BLaER1 (cell line): ENCODE results near the gene MGAT5B.

Experiments used
- H3K27ac ChIP-seq: shearing (Covaris generic); formaldehyde crosslinking; 2 replicates; pipeline ENCODE4 v1.8.1; 2022
- H3K27me3 ChIP-seq: shearing (Covaris generic); formaldehyde crosslinking; 2 replicates; pipeline ENCODE4 v1.8.1; 2022
- H3K36me3 ChIP-seq: shearing (Covaris generic); formaldehyde crosslinking; 2 replicates; pipeline ENCODE4 v1.8.1; 2022
- H3K4me1 ChIP-seq: shearing (Covaris generic); formaldehyde crosslinking; 2 replicates; pipeline ENCODE4 v1.8.1; 2022
- H3K4me2 ChIP-seq: shearing (Covaris generic); formaldehyde crosslinking; 2 replicates; pipeline ENCODE4 v1.8.1; 2022
- H3K4me3 ChIP-seq: shearing (Covaris generic); formaldehyde crosslinking; 2 replicates; pipeline ENCODE4 v1.8.1; 2022
- H3K9ac ChIP-seq: shearing (Covaris generic); formaldehyde crosslinking; 2 replicates; pipeline ENCODE4 v1.8.1; 2022
- H3K9me3 ChIP-seq: shearing (Covaris generic); formaldehyde crosslinking; 2 replicates; pipeline ENCODE4 v1.8.1; 2022
- H4K20me1 ChIP-seq: shearing (Covaris generic); formaldehyde crosslinking; 2 replicates; pipeline ENCODE4 v1.8.1; 2022
- Cebpa-rat ChIP-seq: shearing (Covaris generic); IDR thresholded peaks from 2 replicates; pipeline ENCODE4 v1.8.1; 2022

MGAT5B gene

GRCh38 chr17:76940738-76941350 is 72.6 kb downstream of the MGAT5B start:
- H3K27ac ChIP-seq = no peak overlapping the region
- peaks cover 85% of the 10 kb centered on the region for H3K36me3 ChIP-seq
- no peak overlapping the region for H3K4me3 ChIP-seq
- H3K4me1 ChIP-seq = no peaks in the 10 kb centered on the region
- H3K9ac ChIP-seq = no peak overlapping the region
- H3K4me2 ChIP-seq = no peak overlapping the region
- TF ChIP-seq Cebpa-rat = no peak
- H3K27me3 ChIP-seq = no peaks in the 10 kb centered on the region
- H3K9me3 ChIP-seq = no peaks in the 10 kb centered on the region
- H4K20me1 ChIP-seq = 0 out of 2 replicates have a peak, but pooled peaks cover 6% of the 10 kb centered on the region

- no peaks in the 10 kb centered on the region for H3K27me3 ChIP-seq
- peaks cover 7% of the 10 kb centered on the region; the same call in 1 of the 2 replicates for H4K20me1 ChIP-seq
- H3K36me3 ChIP-seq = peaks cover 90% of the 10 kb centered on the region
- H3K9me3 ChIP-seq = no peaks in the 10 kb centered on the region
- TF ChIP-seq Cebpa-rat = no peak
- H3K4me1 ChIP-seq = peaks cover 14% of the 10 kb centered on the region
- H3K4me3 ChIP-seq = no peak overlapping the region
- H3K9ac ChIP-seq = no peak overlapping the region
- H3K27ac ChIP-seq = no peak overlapping the region
- H3K4me2 ChIP-seq = no peak overlapping the region
Observed at GRCh38 chr17:76943202-76943601, 75.0 kb downstream of the MGAT5B start.

- Histone ChIP-seq H3K27me3 (no peaks in the 10 kb centered on the region), H3K4me1 (peaks cover 20% of the 10 kb centered on the region), H3K4me3 (no peak overlapping the region), H3K9ac (no peak overlapping the region), H4K20me1 (peaks cover 13% of the 10 kb centered on the region; the same call in 1 of the 2 replicates), H3K4me2 (no peak overlapping the region), H3K36me3 (peaks cover 90% of the 10 kb centered on the region), H3K27ac (no peak overlapping the region), H3K9me3 (no peaks in the 10 kb centered on the region)
- no peak for TF ChIP-seq Cebpa-rat
Observed at GRCh38 chr17:76943781-76944213, 75.6 kb downstream of the MGAT5B start.

- Histone ChIP-seq H3K27me3 (no peaks in the 10 kb centered on the region), H3K36me3 (peaks cover 88% of the 10 kb centered on the region), H3K27ac (no peak overlapping the region), H3K4me2 (no peak overlapping the region), H3K9me3 (no peaks in the 10 kb centered on the region), H3K4me3 (no peak overlapping the region), H3K4me1 (peaks cover 25% of the 10 kb centered on the region), H3K9ac (no peak overlapping the region), H4K20me1 (peaks cover 16% of the 10 kb centered on the region; the same call in 1 of the 2 replicates)
- TF ChIP-seq Cebpa-rat = no peak
Observed at GRCh38 chr17:76944477-76944876, 76.3 kb downstream of the MGAT5B start.

GRCh38 chr17:76946111-76946771 is 78.0 kb downstream of the MGAT5B start:
- Histone ChIP-seq H3K27me3 (no peaks in the 10 kb centered on the region), H3K4me1 (peaks cover 41% of the 10 kb centered on the region), H4K20me1 (peaks cover 16% of the 10 kb centered on the region), H3K27ac (no peak overlapping the region), H3K9me3 (no peaks in the 10 kb centered on the region), H3K4me2 (no peak overlapping the region), H3K4me3 (no peak overlapping the region), H3K36me3 (peaks cover 83% of the 10 kb centered on the region), H3K9ac (no peak overlapping the region)
- TF ChIP-seq Cebpa-rat = no peak

GRCh38 chr17:76946772-76947135 is 78.5 kb downstream of the MGAT5B start:
- Histone ChIP-seq H3K27me3 (no peaks in the 10 kb centered on the region), H3K9ac (no peak overlapping the region), H3K4me3 (no peak overlapping the region), H3K4me2 (no peak overlapping the region), H3K4me1 (peaks cover 46% of the 10 kb centered on the region), H3K27ac (no peak overlapping the region), H3K36me3 (peaks cover 81% of the 10 kb centered on the region), H3K9me3 (no peaks in the 10 kb centered on the region), H4K20me1 (peaks cover 19% of the 10 kb centered on the region)
- TF ChIP-seq Cebpa-rat = no peak

GRCh38 chr17:76947309-76947708 is 79.1 kb downstream of the MGAT5B start:
- Histone ChIP-seq H3K4me3 (no peak overlapping the region), H3K4me2 (no peak overlapping the region), H3K9me3 (no peaks in the 10 kb centered on the region), H4K20me1 (peaks cover 23% of the 10 kb centered on the region), H3K9ac (no peak overlapping the region), H3K27me3 (no peaks in the 10 kb centered on the region), H3K4me1 (peaks cover 48% of the 10 kb centered on the region), H3K27ac (no peak overlapping the region), H3K36me3 (peaks cover 76% of the 10 kb centered on the region)
- TF ChIP-seq Cebpa-rat = no peak

- Histone ChIP-seq H4K20me1 (peaks cover 26% of the 10 kb centered on the region), H3K36me3 (peaks cover 71% of the 10 kb centered on the region), H3K9ac (no peak overlapping the region), H3K4me3 (no peak overlapping the region), H3K4me1 (peaks cover 48% of the 10 kb centered on the region), H3K27ac (no peak overlapping the region), H3K9me3 (no peaks in the 10 kb centered on the region), H3K4me2 (no peak overlapping the region), H3K27me3 (no peaks in the 10 kb centered on the region)
- TF ChIP-seq Cebpa-rat = no peak
Observed at GRCh38 chr17:76947771-76948170, 79.6 kb downstream of the MGAT5B start.

GRCh38 chr17:76948301-76948700 is 80.1 kb downstream of the MGAT5B start:
- Histone ChIP-seq H3K36me3 (peaks cover 69% of the 10 kb centered on the region), H4K20me1 (peaks cover 26% of the 10 kb centered on the region), H3K4me3 (no peak overlapping the region), H3K27me3 (no peaks in the 10 kb centered on the region), H3K27ac (0 out of 2 replicates have a peak overlapping the region, but pooled peaks have one; percentile 26), H3K9me3 (no peaks in the 10 kb centered on the region), H3K4me1 (peaks cover 48% of the 10 kb centered on the region), H3K9ac (no peak overlapping the region), H3K4me2 (no peak overlapping the region)
- TF ChIP-seq Cebpa-rat = no peak

GRCh38 chr17:76948726-76949342 is 80.6 kb downstream of the MGAT5B start:
- no peak for TF ChIP-seq Cebpa-rat
- Histone ChIP-seq H3K27me3 (no peaks in the 10 kb centered on the region), H3K9ac (no peak overlapping the region), H3K36me3 (peaks cover 66% of the 10 kb centered on the region), H3K4me3 (no peak overlapping the region), H3K27ac (0 out of 2 replicates have a peak overlapping the region, but pooled peaks have one; percentile 26), H3K4me1 (peaks cover 54% of the 10 kb centered on the region), H3K9me3 (no peaks in the 10 kb centered on the region), H3K4me2 (0 out of 2 replicates have a peak overlapping the region, but pooled peaks have one; percentile 9), H4K20me1 (peaks cover 26% of the 10 kb centered on the region)
